IMR-90 (cell line): ENCODE measurements around the gene FOXQ1. TPM values are rescaled to one million over a fixed set of nuclear protein-coding genes. Genes with fewer than 3 reads are reported as not detected.
A peak's percentile ranks its signal among the peaks of the same experiment; 100 is the strongest.

Experiments used
- ATAC-seq: fragments of 200-7000 bp; cut with Tn5 transposase; 2 replicates; pipeline ENCODE4 v1.9.1; 2020; ENCODE audit warnings: low read depth, mild to moderate bottlenecking, moderate library complexity
- BruUV-seq: library from RNA; stranded (reverse); fragments of 400-500 nt; replicated peaks from 2 replicates; lab custom pipeline; 2021; lab: Mats Ljungman, UMichigan
- CTCF ChIA-PET: fragments of 300-600 bp; formaldehyde crosslinking; extraction: SDS; loops from one replicate; lab custom pipeline; 2021; ENCODE audit warnings: antibody characterized with exemption; lab: Yijun Ruan, JAX
- POLR2A ChIA-PET: fragments of 300-600 bp; sonication (Branson Sonifier 250); formaldehyde crosslinking; loops from one replicate; lab custom pipeline; 2022; ENCODE audit warnings: antibody characterized with exemption; ENCODE audit not compliant: unreplicated experiment; lab: Charles Lee
- DNase-seq: peaks from one replicate; pipeline ENCODE4 v3.0.0; 2013
- H2AFZ ChIP-seq: replicated peaks from 2 replicates; pipeline ENCODE3; 2013; ENCODE audit warnings: low read length, mild to moderate bottlenecking; ENCODE audit not compliant: poor library complexity
- H2AK5ac ChIP-seq: 2 replicates; pipeline ENCODE4 v1.6.1; 2013; ENCODE audit warnings: low read depth, low read length, inconsistent platforms
- H2AK9ac ChIP-seq: replicated peaks from 2 replicates; pipeline ENCODE3; 2013; ENCODE audit warnings: mild to moderate bottlenecking, low read depth, low read length, moderate library complexity; ENCODE audit not compliant: poor library complexity
- H2BK120ac ChIP-seq: 2 replicates; pipeline ENCODE4 v1.6.1; 2013; ENCODE audit warnings: low read depth, low read length, inconsistent platforms
- H2BK15ac ChIP-seq: 3 replicates; pipeline ENCODE4 v1.6.1; 2013; ENCODE audit warnings: low read depth, low read length, inconsistent platforms
- H2BK20ac ChIP-seq: 2 replicates; pipeline ENCODE4 v1.6.1; 2013; ENCODE audit warnings: low read depth, mild to moderate bottlenecking, inconsistent platforms, low read length, moderate library complexity
- H2BK5ac ChIP-seq: 2 replicates; pipeline ENCODE4 v1.6.1; 2013; ENCODE audit warnings: mild to moderate bottlenecking, low read depth, low read length, inconsistent platforms; ENCODE audit not compliant: poor library complexity, severe bottlenecking
- H3K14ac ChIP-seq: replicated peaks from 2 replicates; pipeline ENCODE4 v1.6.1; 2013; ENCODE audit warnings: low read depth, low read length, inconsistent platforms
- H3K18ac ChIP-seq: 2 replicates; pipeline ENCODE4 v1.6.1; 2013; ENCODE audit warnings: low read depth, low read length, control low read depth
- H3K23ac ChIP-seq: 2 replicates; pipeline ENCODE4 v1.6.1; 2013; ENCODE audit warnings: low read depth, low read length, inconsistent platforms
- H3K27ac ChIP-seq: 2 replicates; pipeline ENCODE4 v1.5.1; 2013; ENCODE audit warnings: mild to moderate bottlenecking, control low read depth, low read length; ENCODE audit not compliant: insufficient read depth
- H3K27me3 ChIP-seq: 2 replicates; pipeline ENCODE4 v1.6.1; 2013; ENCODE audit warnings: low read length; ENCODE audit not compliant: control insufficient read depth, insufficient read depth
- H3K36me3 ChIP-seq: 2 replicates; pipeline ENCODE4 v1.6.1; 2013; ENCODE audit warnings: low read length, mixed read lengths; ENCODE audit not compliant: control insufficient read depth, insufficient read depth
- H3K4ac ChIP-seq: 2 replicates; pipeline ENCODE4 v1.6.1; 2013; ENCODE audit warnings: low read depth, low read length, inconsistent platforms
- H3K4me1 ChIP-seq: 2 replicates; pipeline ENCODE4 v1.6.1; 2013; ENCODE audit warnings: low read length, mixed read lengths; ENCODE audit not compliant: control insufficient read depth, insufficient read depth
- H3K4me2 ChIP-seq: 2 replicates; pipeline ENCODE4 v1.6.1; 2013; ENCODE audit warnings: low read depth, mild to moderate bottlenecking, control low read depth, low read length, moderate library complexity
- H3K4me3 ChIP-seq: 2 replicates; pipeline ENCODE4 v1.5.1; 2013; ENCODE audit warnings: low read depth, mild to moderate bottlenecking, control low read depth, low read length, moderate library complexity; ENCODE audit not compliant: insufficient read depth
- H3K56ac ChIP-seq: 2 replicates; pipeline ENCODE4 v1.6.1; 2013; ENCODE audit warnings: low read length, inconsistent platforms; ENCODE audit not compliant: insufficient read depth; ENCODE audit errors: extremely low read depth
- H3K79me1 ChIP-seq, 2 experiments: 2 replicates each; pipeline ENCODE4 v1.6.1; 2013; ENCODE audit warnings: low read length in 2 of 2, inconsistent platforms in 1 of 2, low read depth in 1 of 2
- H3K9ac ChIP-seq: 2 replicates; pipeline ENCODE4 v1.6.1; 2013; ENCODE audit warnings: low read depth, low read length, control low read depth
- H3K9me1 ChIP-seq: 2 replicates; pipeline ENCODE4 v1.6.1; 2013; ENCODE audit warnings: low read length, inconsistent platforms; ENCODE audit not compliant: insufficient read depth
- H3K9me3 ChIP-seq: 2 replicates; pipeline ENCODE4 v1.6.1; 2013; ENCODE audit warnings: low read length; ENCODE audit not compliant: control insufficient read depth, insufficient read depth
- H4K20me1 ChIP-seq: 2 replicates; pipeline ENCODE4 v1.6.1; 2013; ENCODE audit warnings: low read length, inconsistent platforms; ENCODE audit not compliant: insufficient read depth
- H4K5ac ChIP-seq: 2 replicates; pipeline ENCODE4 v1.6.1; 2013; ENCODE audit warnings: mild to moderate bottlenecking, low read depth, low read length, control low read depth
- H4K8ac ChIP-seq, 2 experiments: 2 replicates each; pipeline ENCODE4 v1.6.1; 2013; ENCODE audit warnings: low read depth in 2 of 2, low read length in 2 of 2, control low read depth in 1 of 2, inconsistent platforms in 1 of 2
- H4K91ac ChIP-seq: 2 replicates; pipeline ENCODE4 v1.6.1; 2013; ENCODE audit warnings: low read depth, low read length, inconsistent platforms; ENCODE audit not compliant: insufficient read depth
- BHLHE40 ChIP-seq: fragments of 150-350 bp; IDR thresholded peaks from 2 replicates; pipeline ENCODE4 v1.6.1; 2016; ENCODE audit warnings: mild to moderate bottlenecking, low read depth, low read length
- CEBPB ChIP-seq: IDR thresholded peaks from 2 replicates; pipeline ENCODE4 v1.6.1; 2012; ENCODE audit warnings: low read depth, low read length, improper control_type of control experiment
- CHD1 ChIP-seq: IDR thresholded peaks from 2 replicates; pipeline ENCODE4 v1.6.1; 2012; ENCODE audit warnings: low read depth, low read length, improper control_type of control experiment
- CTCF ChIP-seq: conservative IDR thresholded peaks from 2 replicates; pipeline ENCODE4 v1.5.1; 2012; ENCODE audit warnings: mild to moderate bottlenecking, low read depth, low read length, improper control_type of control experiment
- ELK1 ChIP-seq: fragments of 150-350 bp; IDR thresholded peaks from 2 replicates; pipeline ENCODE4 v1.6.1; 2016; ENCODE audit warnings: low read depth, mild to moderate bottlenecking, low read length, moderate library complexity, borderline replicate concordance
- FOS ChIP-seq: fragments of 150-350 bp; IDR thresholded peaks from 2 replicates; pipeline ENCODE4 v1.6.1; 2016; ENCODE audit warnings: low read depth, low read length
- MAFK ChIP-seq: IDR thresholded peaks from 2 replicates; pipeline ENCODE4 v1.6.1; 2012; ENCODE audit warnings: low read depth, low read length, improper control_type of control experiment
- MAZ ChIP-seq: IDR thresholded peaks from 2 replicates; pipeline ENCODE4 v1.6.1; 2012; ENCODE audit warnings: low read depth, mild to moderate bottlenecking, low read length, improper control_type of control experiment, moderate library complexity, borderline replicate concordance
- MXI1 ChIP-seq: IDR thresholded peaks from 2 replicates; pipeline ENCODE4 v1.6.1; 2012; ENCODE audit warnings: low read depth, mild to moderate bottlenecking, low read length, moderate library complexity, borderline replicate concordance
- NFE2L2 ChIP-seq: fragments of 150-350 bp; IDR thresholded peaks from 2 replicates; pipeline ENCODE4 v1.6.1; 2016; ENCODE audit warnings: low read depth, mild to moderate bottlenecking, low read length
- POLR2A ChIP-seq: IDR thresholded peaks from 2 replicates; pipeline ENCODE4 v1.6.1; 2012; ENCODE audit warnings: mild to moderate bottlenecking, low read depth, low read length
- RAD21 ChIP-seq: IDR thresholded peaks from 2 replicates; pipeline ENCODE4 v1.6.1; 2012; ENCODE audit warnings: low read length, improper control_type of control experiment
- RCOR1 ChIP-seq: IDR thresholded peaks from 2 replicates; pipeline ENCODE4 v1.6.1; 2012; ENCODE audit warnings: mild to moderate bottlenecking, low read length, improper control_type of control experiment; ENCODE audit not compliant: insufficient replicate concordance
- RFX5 ChIP-seq: IDR thresholded peaks from 2 replicates; pipeline ENCODE4 v1.8.0; 2012; ENCODE audit warnings: low read depth, mild to moderate bottlenecking, low read length, moderate library complexity
- SMC3 ChIP-seq: fragments of 150-350 bp; IDR thresholded peaks from 2 replicates; pipeline ENCODE4 v1.6.1; 2016; ENCODE audit warnings: low read depth, mild to moderate bottlenecking, antibody characterized with exemption, low read length, moderate library complexity
- USF2 ChIP-seq: fragments of 150-350 bp; IDR thresholded peaks from 2 replicates; pipeline ENCODE4 v1.6.1; 2017; ENCODE audit warnings: mild to moderate bottlenecking, antibody characterized with exemption, low read length, low read depth
- WGBS, 2 experiments: methylation state at CpG; one replicate each; pipeline versions ENCODE4 v1.1.5 to v1.1.7; 2013; ENCODE audit warnings: missing lambda C conversion rate in 2 of 2; ENCODE audit not compliant: insufficient read length in 1 of 2; ENCODE audit errors: extremely low coverage in 2 of 2; 5-methylcytosine and 5-hydroxymethylcytosine counted together
- dilution Hi-C: fragments of 300-500 bp; cut with HindIII; formaldehyde crosslinking; loops from one replicate; pipeline ENCODE4 v1.14.3; 2018; ENCODE audit warnings: low sequenced_read_pairs; ENCODE audit not compliant: unreplicated experiment
- in situ Hi-C: fragments of 300-500 bp; cut with MboI; formaldehyde crosslinking; loops from 3 replicates; pipeline ENCODE4 v1.14.3; 2019; ENCODE audit warnings: low sequenced_read_pairs, inconsistent platforms, mixed read lengths
- intact Hi-C: fragments of 100-400 bp; cut with micrococcal nuclease; formaldehyde crosslinking; loops from 2 replicates; pipeline ENCODE4 v1.10.0; 2022
- polyA plus RNA-seq, 3 experiments: library from polyadenylated mRNA; depleted of rRNA; stranded (reverse); fragments of >200 nt; gene quantifications; 2 replicates each; pipeline ENCODE4 v1.2.3, GENCODE V29; 2012; ENCODE audit warnings: low replicate concordance in 1 of 3
- total RNA-seq: library from RNA; depleted of rRNA; stranded (reverse); fragments of >200 nt; gene quantifications from 2 replicates; pipeline ENCODE4 v1.2.3, GENCODE V29; 2012

FOXQ1 gene
- total and polyA plus RNA-seq, 2 of the 4 experiments (the other 2 are of a cell fraction): not detected

- Histone ChIP-seq H2AFZ (no peak overlapping the region), H2BK15ac (peak overlapping the region; percentile 68; the same call in 1 of the 3 replicates), H3K4me2 (no peak overlapping the region), H4K20me1 (no peaks in the 10 kb centered on the region), H3K4me3 (no peak overlapping the region), H2BK120ac (peak overlapping the region; percentile 58; the same call in 1 of the 2 replicates), H3K27ac (no peak overlapping the region), H2BK20ac (peak overlapping the region; percentile 29), H3K27me3 (no peaks in the 10 kb centered on the region), H3K9me1 (peaks cover 23% of the 10 kb centered on the region), H2BK5ac (peak overlapping the region; percentile 45), H2AK5ac (0 out of 2 replicates have a peak overlapping the region, but pooled peaks have one; percentile 26), H3K36me3 (no peaks in the 10 kb centered on the region), H2AK9ac (no peak overlapping the region), H3K4ac (peak overlapping the region; percentile 40; the same call in 1 of the 2 replicates), H3K56ac (no peak overlapping the region), H3K18ac (peak overlapping the region; percentile 38), H4K8ac (peak overlapping the region in 1 of 2 experiments; percentile 43; a peak in 1 of 4 replicates), H4K5ac (no peak overlapping the region; the same call in 1 of the 2 replicates), H3K9me3 (no peaks in the 10 kb centered on the region), H3K14ac (peak overlapping the region; percentile 65; the same call in 1 of the 2 replicates), H3K9ac (no peak overlapping the region), H3K4me1 (peaks cover 26% of the 10 kb centered on the region), H3K79me1 (no peaks in the 10 kb centered on the region), H4K91ac (0 out of 2 replicates have a peak overlapping the region, but pooled peaks have one; percentile 16), H3K23ac (no peak overlapping the region)
- dilution Hi-C loops (no loop called here), in situ Hi-C loops (no loop called here), intact Hi-C loops (no loop called here)
- ChIA-PET CTCF (interaction anchor here (1.1 kb wide), 1 partner anchor 412 kb away, joined by 4 read pairs; no protein-coding TSS in a partner anchor), POLR2A (no interaction called here)
- DNase-seq: no peak
- BruUV-seq: no TSS peak
- no peak for TF ChIP-seq SMC3
- TF ChIP-seq BHLHE40: peak; percentile 31; the same call in 1 of the 2 replicates
- TF ChIP-seq POLR2A: no peak
- no peak for TF ChIP-seq FOS
- TF ChIP-seq MXI1: no peak
- TF ChIP-seq RCOR1: no peak
- no peak for TF ChIP-seq USF2
- TF ChIP-seq NFE2L2: no peak
- no peak for TF ChIP-seq ELK1
- TF ChIP-seq RAD21: no peak
- peak; percentile 37; the same call in 1 of the 2 replicates for TF ChIP-seq MAFK
- no peak for TF ChIP-seq MAZ
- no peak for TF ChIP-seq CHD1
- no peak for TF ChIP-seq CTCF
- TF ChIP-seq RFX5: no peak
- TF ChIP-seq CEBPB: peak; percentile 49; the same call in 1 of the 2 replicates
- WGBS, 2 experiments: 29% methylated on average over 3 of the region's 7 CpGs; no CpG with 5 or more reads in 1 of the 2 experiments
- ATAC-seq: no peak
Observed at GRCh38 chr6:1324936-1325335, 13.0 kb downstream of the FOXQ1 start.
